DMS114 treated with DMSO at 0.1 percent for 48 hours (cell line): ENCODE data around the gene SPEF1.
"Not testable (repeated sequence)": the region's sequence is repeated elsewhere in the genome, so short reads cannot be mapped to it uniquely, and the experiment has no call there.

Experiments used
- DNase-seq: peaks from one replicate; lab custom pipeline; 2025; ENCODE audit not compliant: unreplicated experiment; lab: John Stamatoyannopoulos, UW

The SPEF1 gene

GRCh38 chr20:3781153-3781910, at the start of gene SPEF1:
SPEF1 (minus strand) TSS chr20:3781448; CDS start chr20:3781287, 161 bp downstream.
- peak; percentile 98 for DNase-seq

GRCh38 chr20:3829891-3830290, 48.6 kb upstream of the SPEF1 start:
- not testable (repeated sequence) for DNase-seq

- no peak for DNase-seq
Observed at GRCh38 chr20:3828798-3829197, 47.5 kb upstream of the SPEF1 start.

GRCh38 chr20:3826420-3826819, 45.2 kb upstream of the SPEF1 start:
- DNase-seq, result no peak

GRCh38 chr20:3825526-3825925, 44.3 kb upstream of the SPEF1 start:
- no peak for DNase-seq

GRCh38 chr20:3823881-3824280, 42.6 kb upstream of the SPEF1 start:
- no peak for DNase-seq

GRCh38 chr20:3821996-3822395, 40.7 kb upstream of the SPEF1 start:
- DNase-seq, result no peak

- no peak for DNase-seq
Observed at GRCh38 chr20:3820901-3821727, 39.9 kb upstream of the SPEF1 start.

GRCh38 chr20:3820048-3820900, 39.0 kb upstream of the SPEF1 start, which contains the start of gene AP5S1:
AP5S1 (plus strand) TSS chr20:3820547; CDS start chr20:3822118, 1,571 bp downstream.
- DNase-seq, result peak; percentile 87

GRCh38 chr20:3819411-3820047, 38.3 kb upstream of the SPEF1 start:
- no peak for DNase-seq

- DNase-seq, result peak; percentile 65
Observed at GRCh38 chr20:3818155-3819151, 37.2 kb upstream of the SPEF1 start.

GRCh38 chr20:3815703-3816315, 34.6 kb upstream of the SPEF1 start:
- DNase-seq, result no peak

GRCh38 chr20:3814928-3815495, 33.8 kb upstream of the SPEF1 start:
- DNase-seq, result no peak

- no peak for DNase-seq
Observed at GRCh38 chr20:3813848-3814581, 32.8 kb upstream of the SPEF1 start.

GRCh38 chr20:3812975-3813847, 32.0 kb upstream of the SPEF1 start:
- no peak for DNase-seq

GRCh38 chr20:3812259-3812681, 31.0 kb upstream of the SPEF1 start:
- DNase-seq, result no peak
